HG03064 (cell line): ENCODE measurements around the gene ALDOB.

ENCODE experiments used
- ATAC-seq: cut with Tn5 transposase; IDR thresholded peaks from one replicate; pipeline ENCODE4 v1.9.1; 2021; ENCODE audit warnings: low read depth; ENCODE audit not compliant: unreplicated experiment

Gene ALDOB

GRCh38 chr9:101435601-101436079 is at the start of gene ALDOB:
Gene ALDOB (minus strand): TSS chr9:101435774. CDS start chr9:101430887, 4,887 bp downstream.
- no peak for ATAC-seq

- no peak for ATAC-seq
These were observed 48.5 kb upstream of the ALDOB start for GRCh38 chr9:101484046-101484445.

- ATAC-seq, result no peak
These were observed 45.7 kb upstream of the ALDOB start for GRCh38 chr9:101481261-101481660.

- ATAC-seq, result no peak
These were observed 44.8 kb upstream of the ALDOB start for GRCh38 chr9:101480386-101480785.

GRCh38 chr9:101479338-101480030 is 43.9 kb upstream of the ALDOB start:
- no peak for ATAC-seq

- ATAC-seq, result no peak
These were observed 43.3 kb upstream of the ALDOB start for GRCh38 chr9:101478906-101479305.

GRCh38 chr9:101478444-101478843 is 42.9 kb upstream of the ALDOB start:
- no peak for ATAC-seq

- ATAC-seq, result no peak
These were observed 42.2 kb upstream of the ALDOB start for GRCh38 chr9:101477736-101478135.

GRCh38 chr9:101477214-101477613 is 41.6 kb upstream of the ALDOB start:
- no peak for ATAC-seq

GRCh38 chr9:101476576-101477208 is 41.1 kb upstream of the ALDOB start:
- no peak for ATAC-seq

GRCh38 chr9:101472891-101473290 is 37.3 kb upstream of the ALDOB start:
- ATAC-seq, result no peak

GRCh38 chr9:101470929-101471328 is 35.4 kb upstream of the ALDOB start:
- ATAC-seq, result no peak

- no peak for ATAC-seq
These were observed 34.4 kb upstream of the ALDOB start for GRCh38 chr9:101470021-101470420.

- ATAC-seq, result no peak
These were observed 33.5 kb upstream of the ALDOB start for GRCh38 chr9:101469026-101469425.

GRCh38 chr9:101468116-101468515 is 32.5 kb upstream of the ALDOB start:
- ATAC-seq, result no peak

GRCh38 chr9:101467690-101468089 is 32.1 kb upstream of the ALDOB start:
- ATAC-seq, result no peak

- ATAC-seq, result no peak
These were observed 31.3 kb upstream of the ALDOB start for GRCh38 chr9:101466863-101467262.

- ATAC-seq, result no peak
These were observed 29.8 kb upstream of the ALDOB start for GRCh38 chr9:101465326-101465915.

- no peak for ATAC-seq
These were observed 27.8 kb upstream of the ALDOB start for GRCh38 chr9:101463397-101463796.

GRCh38 chr9:101462558-101462957 is 27.0 kb upstream of the ALDOB start:
- ATAC-seq, result no peak

GRCh38 chr9:101460965-101461364 is 25.4 kb upstream of the ALDOB start:
- ATAC-seq, result no peak
